GM12864 (cell line): ENCODE results near the gene NF1.
"Not testable (repeated sequence)": the region's sequence is repeated elsewhere in the genome, so short reads cannot be mapped to it uniquely, and the experiment has no call there.

Experiments used
- DNase-seq: peaks from one replicate; pipeline ENCODE4 v3.0.0-alpha.2; 2011; ENCODE audit warnings: low read depth
- H3K4me3 ChIP-seq: 2 replicates; pipeline ENCODE4 v1.5.1; 2011; ENCODE audit warnings: mild to moderate bottlenecking, low read depth, low read length, control low read depth
- CTCF ChIP-seq: IDR thresholded peaks from 2 replicates; pipeline ENCODE4 v1.5.1; 2011; ENCODE audit warnings: low read depth, mild to moderate bottlenecking, moderate library complexity, low read length, control low read depth, inconsistent platforms; ENCODE audit errors: missing control alignments

The NF1 gene

GRCh38 chr17:31381165-31381668, 286.4 kb downstream of the NF1 start:
- no peak overlapping the region for H3K4me3 ChIP-seq
- DNase-seq, result no peak
- no peak for TF ChIP-seq CTCF

GRCh38 chr17:31382668-31383275, 288.0 kb downstream of the NF1 start:
- H3K4me3 ChIP-seq, DNase-seq: not testable (repeated sequence)

GRCh38 chr17:31383488-31383887, 288.7 kb downstream of the NF1 start:
- TF ChIP-seq CTCF, result peak; percentile 4
- H3K4me3 ChIP-seq, DNase-seq: not testable (repeated sequence)

GRCh38 chr17:31385428-31386285, 290.9 kb downstream of the NF1 start:
- H3K4me3 ChIP-seq, result no peak overlapping the region
- no peak for TF ChIP-seq CTCF
- no peak for DNase-seq

- no peak for TF ChIP-seq CTCF
These were observed 291.8 kb downstream of the NF1 start for GRCh38 chr17:31386542-31387075.

GRCh38 chr17:31387438-31387837, 292.7 kb downstream of the NF1 start:
- H3K4me3 ChIP-seq, result no peak overlapping the region
- no peak for DNase-seq
- no peak for TF ChIP-seq CTCF

More at GRCh38 chr17:31386542-31387075, 291.8 kb downstream of the NF1 start:
- no peak for DNase-seq
- H3K4me3 ChIP-seq, result no peak overlapping the region

- H3K4me3 ChIP-seq, result no peak overlapping the region
- no peak for TF ChIP-seq CTCF
- no peak for DNase-seq
These were observed 293.6 kb downstream of the NF1 start for GRCh38 chr17:31388351-31388750.
